NK-92 treated with Interleukin-12 subunit alpha and Interleukin-12 subunit beta, amount 100 ng/mL, for 24 hours (cell line): ENCODE data around the gene RBSN.

Experiments
- DNase-seq: peaks from one replicate; lab custom pipeline; 2025; lab: John Stamatoyannopoulos, UW

The RBSN gene

DNA sequence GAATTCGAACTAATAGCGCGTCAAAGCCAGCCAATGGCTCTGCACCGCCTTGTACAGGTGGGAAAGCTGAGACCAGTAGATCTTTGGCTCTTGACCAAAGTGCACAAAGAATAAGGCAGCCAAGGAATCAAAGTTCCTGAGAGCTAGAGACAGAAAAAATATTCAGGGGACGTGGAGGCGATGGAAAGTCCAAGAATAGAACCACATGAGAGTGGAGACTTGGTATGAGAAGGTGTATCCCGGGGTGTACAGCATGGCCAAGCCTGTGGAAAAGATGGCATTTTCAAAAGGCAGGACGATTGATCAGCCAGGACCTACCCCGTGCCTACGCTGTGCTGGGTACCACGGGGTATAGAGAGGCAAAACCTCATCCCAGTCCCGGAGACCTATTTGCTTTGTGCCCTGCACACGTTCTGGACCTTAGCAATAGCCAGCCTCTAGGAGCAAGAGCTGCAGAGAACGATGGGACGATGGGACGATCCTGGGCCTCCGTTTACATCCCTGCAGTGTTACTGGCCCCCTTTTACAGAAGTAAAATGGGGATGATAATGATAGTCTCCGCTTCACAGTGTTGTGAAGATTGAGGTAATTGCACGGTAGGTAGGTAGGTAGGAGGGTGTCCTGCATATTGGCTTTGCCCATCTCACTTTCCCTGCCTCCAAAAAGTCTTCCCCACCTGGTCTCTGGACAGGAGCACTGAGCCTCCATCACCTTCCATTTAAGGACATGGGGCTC lies 583 bp upstream of the RBSN start:
- DNase-seq, result no peak

- DNase-seq, result peak; percentile 14
Measured at GRCh38 chr3:15097891-15098290, 1.1 kb downstream of the RBSN start.

DNA sequence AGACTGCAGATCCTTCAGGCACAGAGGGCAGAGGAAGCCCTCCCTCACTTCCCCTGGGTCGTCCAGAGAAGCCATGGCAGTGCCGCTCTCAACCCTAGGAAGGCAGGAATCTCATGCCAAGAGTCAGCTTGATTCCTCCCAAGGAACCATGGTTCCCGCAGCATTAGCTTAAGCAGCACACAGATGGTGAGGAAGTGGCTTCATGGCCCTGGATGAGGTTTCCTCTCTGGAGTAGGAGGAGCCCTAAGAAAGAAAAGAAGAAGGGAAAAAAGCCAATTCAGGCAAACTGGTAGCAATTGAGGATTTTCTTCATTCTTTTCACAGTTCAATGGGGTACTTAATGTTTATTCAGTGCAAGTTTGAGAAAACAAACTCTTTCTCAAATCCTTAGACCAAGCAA lies 2.9 kb downstream of the RBSN start:
- no peak for DNase-seq

GRCh38 chr3:15094187-15094875 lies 4.6 kb downstream of the RBSN start:
- no peak for DNase-seq

- DNase-seq, result no peak
Measured at GRCh38 chr3:15092686-15093085, 6.3 kb downstream of the RBSN start.

GRCh38 chr3:15091575-15091974 lies 7.4 kb downstream of the RBSN start:
- DNase-seq, result no peak

DNA sequence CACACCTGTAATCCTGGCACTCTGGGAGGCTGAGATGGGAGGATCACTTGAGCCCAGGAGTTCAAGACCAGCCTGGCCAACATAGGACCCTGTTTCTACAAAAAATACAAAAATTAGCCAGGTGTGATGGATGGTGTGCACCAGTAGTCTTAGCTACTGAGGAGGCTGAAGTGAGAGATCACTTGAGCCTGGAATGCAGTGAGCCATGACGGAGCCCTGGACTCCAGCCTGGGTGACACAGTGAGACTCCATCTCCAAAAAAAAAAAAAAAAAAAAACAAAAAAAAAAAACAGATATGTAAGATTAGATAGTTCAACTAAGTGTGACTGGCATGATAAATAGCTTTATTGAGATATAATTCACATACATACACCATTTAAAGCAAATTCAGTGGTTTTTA lies 9.7 kb downstream of the RBSN start:
- no peak for DNase-seq

DNA sequence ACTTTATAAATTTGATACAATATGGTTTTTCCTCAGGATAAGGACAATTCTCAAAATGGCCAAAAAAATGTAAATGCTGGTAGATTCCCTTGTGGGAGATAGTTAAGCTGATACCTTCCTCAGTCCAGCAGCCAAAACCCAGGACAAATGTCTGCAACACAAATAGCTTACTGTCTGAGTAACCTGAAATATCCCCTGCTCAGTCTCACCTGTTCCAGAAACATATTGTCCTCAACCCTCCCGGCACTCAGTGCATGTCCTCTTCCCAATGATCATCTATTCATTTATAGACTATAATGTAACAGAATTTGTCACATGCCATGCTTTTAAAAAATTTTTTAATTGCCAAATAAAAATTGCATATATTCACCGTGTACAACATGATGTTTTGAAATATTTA lies 12.2 kb downstream of the RBSN start:
- no peak for DNase-seq

GRCh38 chr3:15086263-15086662 lies 12.7 kb downstream of the RBSN start:
- DNase-seq, result no peak

DNA sequence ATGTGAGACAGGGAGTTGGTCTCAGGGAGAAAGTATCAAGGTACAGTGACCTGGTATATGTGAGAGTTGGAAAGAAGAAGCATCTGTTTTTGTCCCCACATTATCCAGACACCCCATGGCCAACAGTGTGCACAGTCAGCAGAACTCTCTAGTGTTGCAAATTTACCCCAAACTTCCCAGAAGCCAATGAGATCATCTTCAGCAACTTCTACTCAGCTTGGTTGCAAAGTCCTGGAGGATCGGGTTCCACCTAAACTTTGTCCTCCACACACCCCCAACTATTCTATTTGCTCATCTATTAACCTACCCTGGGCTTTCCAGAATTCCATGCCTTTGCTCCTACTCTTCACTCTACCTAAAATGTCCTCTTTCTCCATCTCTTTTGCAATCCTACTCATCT lies 15.7 kb downstream of the RBSN start:
- DNase-seq, result no peak

DNA sequence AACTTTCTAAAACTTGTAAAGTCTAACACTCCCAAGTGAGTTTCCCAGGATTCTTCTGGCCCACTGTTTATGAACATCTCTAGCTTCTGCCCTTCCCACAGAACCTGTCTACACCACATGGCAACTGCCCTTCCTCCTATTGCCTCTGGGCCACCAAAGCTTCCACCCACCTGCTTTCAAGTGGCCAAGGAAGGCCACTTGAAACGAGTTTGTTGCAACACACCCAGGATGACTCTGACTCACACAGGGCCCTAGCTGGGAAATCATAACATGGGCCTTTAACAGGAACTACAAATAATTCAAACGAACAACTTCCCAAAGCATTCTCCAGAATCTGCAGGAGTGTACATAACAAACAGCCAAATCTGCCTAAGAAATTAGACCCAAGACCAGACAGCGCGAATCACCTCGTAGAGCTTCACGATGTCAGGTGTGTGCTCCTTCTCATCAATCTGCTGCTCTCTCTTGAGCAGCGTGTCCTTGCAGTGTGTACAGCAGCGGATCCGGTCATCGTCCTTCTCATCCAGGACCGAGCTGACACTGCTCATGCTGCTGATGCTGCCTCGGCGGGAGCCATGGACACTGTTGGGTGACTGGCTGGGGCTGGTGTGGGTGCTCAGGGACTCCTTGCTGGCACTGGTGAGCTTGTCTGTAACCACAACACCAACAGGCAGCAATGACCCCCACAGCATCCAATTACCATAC lies 16.8 kb downstream of the RBSN start:
- DNase-seq, result no peak

- no peak for DNase-seq
Measured at GRCh38 chr3:15079091-15079490, 19.9 kb downstream of the RBSN start.

DNA sequence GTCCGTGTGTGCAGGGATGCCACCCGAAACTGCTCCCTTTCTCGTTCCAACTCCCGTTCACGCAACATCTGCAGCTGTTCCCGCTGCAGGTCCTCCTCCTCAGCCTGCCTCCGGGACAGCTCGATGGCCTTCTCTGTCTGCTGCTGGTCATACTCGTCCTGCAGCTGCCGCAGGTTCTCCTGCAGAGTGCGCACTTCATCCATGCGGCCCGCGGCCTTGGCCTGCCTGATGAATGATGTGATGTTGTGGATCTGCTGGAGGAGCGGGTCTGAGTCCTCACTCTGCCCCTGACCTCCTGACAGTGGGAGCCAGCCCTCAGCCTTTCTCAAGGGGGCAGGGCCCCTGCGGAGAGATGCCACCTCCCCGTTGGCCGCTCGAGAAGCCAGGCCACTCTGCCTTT lies 24.4 kb downstream of the RBSN start:
- no peak for DNase-seq

DNA sequence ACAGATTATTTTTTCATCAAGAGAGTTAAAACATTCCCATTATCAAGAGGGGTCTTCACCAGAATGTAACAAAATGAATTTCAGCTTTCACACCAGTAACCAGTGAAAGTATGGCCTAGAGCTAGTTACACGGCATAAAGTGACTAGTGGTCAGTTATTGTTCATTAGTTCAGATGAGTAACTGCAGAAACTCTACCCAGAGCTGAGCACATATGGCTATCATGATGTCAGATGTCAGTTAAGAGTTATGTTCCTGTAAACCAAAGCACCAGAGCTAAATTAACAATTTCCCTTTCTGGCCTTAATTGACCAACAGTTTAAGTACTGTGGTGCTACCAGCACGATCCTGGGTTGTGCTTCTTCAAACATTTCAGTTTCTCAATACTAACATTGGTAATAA lies 27.2 kb downstream of the RBSN start:
- DNase-seq, result no peak

GRCh38 chr3:15069441-15069840 lies 29.5 kb downstream of the RBSN start:
- DNase-seq, result no peak

DNA sequence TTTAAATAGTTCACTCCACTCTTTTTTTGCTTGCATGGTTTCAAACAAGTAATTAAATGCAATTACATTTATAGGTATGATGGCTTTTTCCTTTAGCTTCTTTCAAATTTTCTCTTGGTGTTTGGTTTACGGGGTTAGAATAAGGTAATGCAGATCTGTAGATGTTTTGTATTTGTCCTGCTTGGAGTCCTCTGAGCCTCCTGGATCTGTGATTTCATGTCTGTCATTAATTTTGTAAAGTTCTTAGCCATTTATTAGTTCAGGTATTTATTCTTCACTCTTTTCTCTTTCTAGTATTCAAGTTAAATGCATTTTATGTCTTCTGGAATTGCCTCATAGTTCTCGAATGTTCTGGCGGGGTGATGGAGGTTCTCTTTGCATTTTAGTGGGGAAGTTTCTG lies 32.5 kb downstream of the RBSN start:
- DNase-seq, result no peak

DNA sequence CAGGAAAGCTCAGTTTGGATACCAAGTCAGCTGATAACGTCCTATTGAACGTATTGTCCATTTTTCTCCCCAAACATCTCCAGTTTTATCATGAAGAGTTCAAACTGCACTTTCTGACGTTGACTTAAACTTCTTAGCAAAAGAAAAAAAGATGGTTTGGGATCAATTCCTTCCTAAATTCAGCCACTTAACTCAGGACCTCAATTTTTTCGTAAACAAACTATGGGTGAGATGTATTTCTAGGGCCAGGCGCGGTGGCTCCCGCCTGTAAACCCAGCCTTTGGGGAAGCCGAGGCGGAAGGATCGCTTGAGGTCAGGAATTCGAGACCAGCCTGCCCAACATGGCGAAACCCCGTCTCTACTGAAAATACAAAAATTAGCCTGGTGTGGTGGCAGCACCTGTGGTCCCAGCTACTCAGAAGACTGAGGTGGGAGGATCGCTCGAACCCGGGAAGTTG lies 33.4 kb downstream of the RBSN start:
- no peak for DNase-seq

- DNase-seq, result peak; percentile 72
Measured at GRCh38 chr3:15064835-15065549, 34.0 kb downstream of the RBSN start, which contains the start of gene MRPS25. MRPS25 (minus strand) TSS chr3:15065315; CDS start chr3:15065194, 121 bp downstream.

GRCh38 chr3:15064299-15064834 lies 34.6 kb downstream of the RBSN start:
- no peak for DNase-seq

GRCh38 chr3:15063656-15064286 lies 35.2 kb downstream of the RBSN start:
- no peak for DNase-seq

GRCh38 chr3:15063238-15063637 lies 35.7 kb downstream of the RBSN start:
- no peak for DNase-seq

GRCh38 chr3:15060029-15060428 lies 38.9 kb downstream of the RBSN start:
- no peak for DNase-seq
